OCI-LY3 (cell line): ENCODE data around the gene TRAPPC1.

Experiments
- H2AFZ ChIP-seq: fragments of 200-600, 300-600 bp; shearing (Covaris generic); 2 replicates; pipeline ENCODE4 v1.6.0; 2014; ENCODE audit warnings: antibody characterized with exemption, low read depth, low read length
- H3K27ac ChIP-seq: fragments of 200-600, 300-600 bp; sonication (generic); 2 replicates; pipeline ENCODE4 v1.5.1; 2014; ENCODE audit warnings: mild to moderate bottlenecking, low read length, moderate library complexity, mixed read lengths
- H3K27me3 ChIP-seq: fragments of 200-600, 300-600 bp; sonication (generic); 2 replicates; pipeline ENCODE4 v1.6.1; 2014; ENCODE audit warnings: low read depth, low read length, mixed read lengths
- H3K36me3 ChIP-seq: fragments of 200-600, 300-600 bp; sonication (generic); replicated peaks from 2 replicates; pipeline ENCODE3; 2014; ENCODE audit warnings: low read depth, low read length, mixed read lengths
- H3K4me1 ChIP-seq: fragments of 300-600, 200-600 bp; sonication (generic); 2 replicates; pipeline ENCODE4 v1.6.1; 2014; ENCODE audit warnings: low read length, mixed read lengths
- H3K4me2 ChIP-seq: fragments of 200-600, 300-600 bp; sonication (generic); 2 replicates; pipeline ENCODE4 v1.6.1; 2014; ENCODE audit warnings: low read length, mixed read lengths
- H3K4me3 ChIP-seq: fragments of 300-600, 200-600 bp; sonication (generic); 2 replicates; pipeline ENCODE4 v1.5.1; 2014; ENCODE audit warnings: antibody characterized with exemption, mild to moderate bottlenecking, low read length, moderate library complexity
- H3K79me2 ChIP-seq: fragments of 300-600, 200-600 bp; shearing (Covaris generic); 2 replicates; pipeline ENCODE4 v1.6.1; 2014; ENCODE audit warnings: mild to moderate bottlenecking, low read length, mixed read lengths
- H3K9ac ChIP-seq: fragments of 300-600, 200-600 bp; shearing (Covaris generic); 2 replicates; pipeline ENCODE4 v1.6.0; 2014; ENCODE audit warnings: mild to moderate bottlenecking, low read length, moderate library complexity
- H3K9me3 ChIP-seq: fragments of 200-600, 300-600 bp; shearing (Covaris generic); 2 replicates; pipeline ENCODE4 v1.6.1; 2014; ENCODE audit warnings: low read length, mixed read lengths; ENCODE audit not compliant: insufficient read depth
- H4K20me1 ChIP-seq: fragments of 200-600, 300-600 bp; sonication (generic); 2 replicates; pipeline ENCODE4 v1.6.1; 2016; ENCODE audit warnings: low read length, mixed read lengths; ENCODE audit not compliant: insufficient read depth
- CTCF ChIP-seq: fragments of 200-600, 300-600 bp; sonication (generic); IDR thresholded peaks from 2 replicates; pipeline ENCODE4 v1.5.1; 2014; ENCODE audit warnings: antibody characterized with exemption, low read length, low read depth
- EZH2phosphoT487 ChIP-seq: fragments of 200-600 bp; shearing (Covaris generic); IDR thresholded peaks from 2 replicates; pipeline ENCODE4 v1.6.1; 2018; ENCODE audit warnings: antibody characterized with exemption, mixed run types, low read depth

The TRAPPC1 gene

GRCh38 chr17:7911116-7911515 lies 20.6 kb downstream of the TRAPPC1 start:
- Histone ChIP-seq H3K27ac (no peak overlapping the region), H3K9ac (no peak overlapping the region), H2AFZ (no peak overlapping the region), H3K36me3 (peaks cover 2% of the 10 kb centered on the region), H3K9me3 (no peaks in the 10 kb centered on the region), H3K27me3 (no peaks in the 10 kb centered on the region), H4K20me1 (no peaks in the 10 kb centered on the region), H3K4me2 (no peak overlapping the region), H3K4me3 (no peak overlapping the region), H3K79me2 (no peaks in the 10 kb centered on the region), H3K4me1 (peaks cover 8% of the 10 kb centered on the region; the same call in 1 of the 2 replicates)
- TF ChIP-seq CTCF (no peak), EZH2phosphoT487 (no peak)

- H3K9ac ChIP-seq = no peak overlapping the region
- H4K20me1 ChIP-seq = no peaks in the 10 kb centered on the region
- H3K79me2 ChIP-seq = no peaks in the 10 kb centered on the region
- no peaks in the 10 kb centered on the region for H3K27me3 ChIP-seq
- no peak overlapping the region for H2AFZ ChIP-seq
- peaks cover 7% of the 10 kb centered on the region; the same call in 1 of the 2 replicates for H3K4me1 ChIP-seq
- no peaks in the 10 kb centered on the region for H3K9me3 ChIP-seq
- no peak for TF ChIP-seq CTCF
- no peak overlapping the region for H3K27ac ChIP-seq
- no peak overlapping the region for H3K4me3 ChIP-seq
- peaks cover 2% of the 10 kb centered on the region for H3K36me3 ChIP-seq
- no peak overlapping the region for H3K4me2 ChIP-seq
Observed at GRCh38 chr17:7910711-7911110, 21.0 kb downstream of the TRAPPC1 start.

- Histone ChIP-seq H3K9me3 (no peaks in the 10 kb centered on the region), H3K36me3 (peaks cover 2% of the 10 kb centered on the region), H3K4me3 (no peak overlapping the region), H3K4me1 (peaks cover 7% of the 10 kb centered on the region; the same call in 1 of the 2 replicates), H2AFZ (no peak overlapping the region), H3K9ac (no peak overlapping the region), H3K79me2 (no peaks in the 10 kb centered on the region), H4K20me1 (no peaks in the 10 kb centered on the region), H3K4me2 (no peak overlapping the region), H3K27me3 (no peaks in the 10 kb centered on the region), H3K27ac (no peak overlapping the region)
- TF ChIP-seq EZH2phosphoT487 (no peak), CTCF (no peak)
Observed at GRCh38 chr17:7910281-7910680, 21.5 kb downstream of the TRAPPC1 start.

- no peak overlapping the region for H2AFZ ChIP-seq
- no peaks in the 10 kb centered on the region; the same call in 1 of the 2 replicates for H3K4me1 ChIP-seq
- H3K79me2 ChIP-seq = no peaks in the 10 kb centered on the region
- no peaks in the 10 kb centered on the region for H3K9me3 ChIP-seq
- no peaks in the 10 kb centered on the region for H4K20me1 ChIP-seq
- no peak overlapping the region for H3K27ac ChIP-seq
- H3K36me3 ChIP-seq = peaks cover 2% of the 10 kb centered on the region
- H3K4me2 ChIP-seq = no peak overlapping the region
- no peak overlapping the region for H3K9ac ChIP-seq
- no peak overlapping the region for H3K4me3 ChIP-seq
- no peak for TF ChIP-seq EZH2phosphoT487
- no peak for TF ChIP-seq CTCF
- no peaks in the 10 kb centered on the region for H3K27me3 ChIP-seq
Observed at GRCh38 chr17:7909089-7909488, 22.7 kb downstream of the TRAPPC1 start.
